Astrocyte (in vitro differentiated cells and primary cell): ENCODE results near the gene MALAT1.

Source experiments
- EZH2 ChIP-seq: IDR thresholded peaks from 2 replicates; pipeline ENCODE4 v1.6.1; 2012; ENCODE audit warnings: mild to moderate bottlenecking, low read length, inconsistent platforms; ENCODE audit not compliant: insufficient read depth
- TF ChIP-seq, protein P1 (sequence below): IDR thresholded peaks from 2 replicates; pipeline ENCODE4 v1.5.1; 2011; ENCODE audit warnings: low read depth, mild to moderate bottlenecking, inconsistent platforms, low read length, moderate library complexity; ENCODE audit not compliant: insufficient read depth

DNA sequence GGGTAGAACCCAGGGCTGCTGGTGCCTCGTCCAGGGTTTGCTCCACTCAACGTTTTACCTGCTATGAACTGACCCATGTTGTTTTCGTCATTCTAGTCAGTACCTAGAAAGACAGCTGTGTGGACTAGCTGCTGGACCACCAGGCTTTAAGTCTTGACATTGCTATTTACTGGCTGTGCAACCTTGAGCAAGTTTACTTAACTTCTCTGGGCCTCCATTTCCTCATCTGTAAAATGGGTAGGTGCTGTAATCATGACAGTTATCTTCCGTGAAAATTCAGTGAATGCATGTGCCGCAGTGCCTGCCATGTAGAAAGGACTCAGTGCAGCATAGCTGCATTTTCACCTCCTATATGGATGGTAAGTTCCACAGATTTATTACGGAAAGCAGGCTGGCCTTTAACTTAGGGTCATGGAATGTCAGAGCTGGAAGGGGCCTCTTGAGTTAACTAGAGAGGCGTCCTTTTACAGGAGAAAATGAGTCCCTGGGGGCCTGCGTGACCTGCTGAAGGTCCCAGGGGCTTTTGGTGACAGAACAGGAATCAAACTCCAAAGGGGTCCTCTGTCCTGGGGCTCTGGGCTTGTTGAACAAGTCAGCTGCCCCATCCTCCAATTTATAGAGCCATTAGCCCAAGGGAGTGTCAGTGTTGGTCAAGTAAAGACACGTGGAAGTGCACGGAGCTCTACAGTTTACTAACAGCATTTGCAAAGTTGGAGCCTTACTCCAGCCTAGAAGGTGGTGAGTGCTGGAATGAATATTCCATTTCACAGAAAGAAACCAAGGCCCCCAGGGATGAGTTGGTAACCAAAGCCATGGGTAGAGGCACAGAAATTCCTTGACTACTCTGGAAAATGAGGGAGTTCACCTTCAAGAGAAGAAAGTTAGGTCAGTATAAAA, 12.0 kb upstream of the MALAT1 start:
- TF ChIP-seq, protein P1, sequence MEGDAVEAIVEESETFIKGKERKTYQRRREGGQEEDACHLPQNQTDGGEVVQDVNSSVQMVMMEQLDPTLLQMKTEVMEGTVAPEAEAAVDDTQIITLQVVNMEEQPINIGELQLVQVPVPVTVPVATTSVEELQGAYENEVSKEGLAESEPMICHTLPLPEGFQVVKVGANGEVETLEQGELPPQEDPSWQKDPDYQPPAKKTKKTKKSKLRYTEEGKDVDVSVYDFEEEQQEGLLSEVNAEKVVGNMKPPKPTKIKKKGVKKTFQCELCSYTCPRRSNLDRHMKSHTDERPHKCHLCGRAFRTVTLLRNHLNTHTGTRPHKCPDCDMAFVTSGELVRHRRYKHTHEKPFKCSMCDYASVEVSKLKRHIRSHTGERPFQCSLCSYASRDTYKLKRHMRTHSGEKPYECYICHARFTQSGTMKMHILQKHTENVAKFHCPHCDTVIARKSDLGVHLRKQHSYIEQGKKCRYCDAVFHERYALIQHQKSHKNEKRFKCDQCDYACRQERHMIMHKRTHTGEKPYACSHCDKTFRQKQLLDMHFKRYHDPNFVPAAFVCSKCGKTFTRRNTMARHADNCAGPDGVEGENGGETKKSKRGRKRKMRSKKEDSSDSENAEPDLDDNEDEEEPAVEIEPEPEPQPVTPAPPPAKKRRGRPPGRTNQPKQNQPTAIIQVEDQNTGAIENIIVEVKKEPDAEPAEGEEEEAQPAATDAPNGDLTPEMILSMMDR: no peak
- no peak for TF ChIP-seq EZH2
